Stimulated activated CD4-positive, alpha-beta T cell treated with anti-CD3 and anti-CD28 coated beads, Interleukin-4, amount 100 ng/mL, for 24 hours (primary cell): ENCODE data around the gene ZNF236.
"Not testable (repeated sequence)": the region's sequence is repeated elsewhere in the genome, so short reads cannot be mapped to it uniquely, and the experiment has no call there.

Experiments
- DNase-seq: peaks from one replicate; pipeline ENCODE4 v3.0.0-alpha.2; 2020

The ZNF236 gene

GRCh38 chr18:77012806-77013541, 190.6 kb downstream of the ZNF236 start:
- no peak for DNase-seq

GRCh38 chr18:77013811-77014521, 191.6 kb downstream of the ZNF236 start:
- no peak for DNase-seq

- no peak for DNase-seq
Measured at GRCh38 chr18:77014538-77014937, 192.2 kb downstream of the ZNF236 start.

GRCh38 chr18:77015169-77015568, 192.8 kb downstream of the ZNF236 start:
- no peak for DNase-seq

- no peak for DNase-seq
Measured at GRCh38 chr18:77015771-77016710, 193.7 kb downstream of the ZNF236 start.

- no peak for DNase-seq
Measured at GRCh38 chr18:77016936-77017335, 194.6 kb downstream of the ZNF236 start.

- DNase-seq = no peak
Measured at GRCh38 chr18:77017355-77017754, 195.0 kb downstream of the ZNF236 start.

- DNase-seq = not testable (repeated sequence)
Measured at GRCh38 chr18:77018650-77019049, 196.3 kb downstream of the ZNF236 start.

GRCh38 chr18:77019641-77020040, 197.3 kb downstream of the ZNF236 start:
- DNase-seq = no peak
